Pancreas (tissue), 10 donors: Measurements from ENCODE around the gene PSTPIP2. TPM values are rescaled to one million over a fixed set of nuclear protein-coding genes. Genes with fewer than 3 reads are reported as not detected.
"Not testable (repeated sequence)": the region's sequence is repeated elsewhere in the genome, so short reads cannot be mapped to it uniquely, and the experiment has no call there.

ENCODE experiments used
- ATAC-seq, 4 donors: fragments of 200-7000 bp; cut with Tn5 transposase; one replicate each; pipeline versions ENCODE4 v1.8.0 to v1.9.1; 2020; ENCODE audit warnings: mild to moderate bottlenecking in 4 of 4, moderate library complexity in 4 of 4
- DNase-seq, 6 donors: peaks; one replicate each; pipeline ENCODE4 v3.0.0-alpha.2; 2020
- FAIRE-seq: peaks from 2 replicates; lab custom pipeline; 2012; peaks lifted over from hg19 to GRCh38; lab: Jason Lieb, UNC
- H3K27ac ChIP-seq, 4 donors: fragments of 200-600 bp; sonication (generic); 1 replicate in 3 of 4; 2 replicates in 1 of 4; pipeline versions ENCODE4 v1.5.0 to v1.8.0; 2020
- H3K27me3 ChIP-seq, 4 donors: fragments of 200-600 bp; one replicate each; pipeline ENCODE4 v1.8.0; 2021
- H3K36me3 ChIP-seq, 3 donors: fragments of 200-600 bp; sonication (generic) in 1 of 3; one replicate each; pipeline versions ENCODE4 v1.5.0 to v1.8.0; 2020 to 2021
- H3K4me1 ChIP-seq, 3 donors: fragments of 200-600 bp; one replicate each; pipeline ENCODE4 v1.8.0; 2021
- H3K4me3 ChIP-seq, 4 donors: fragments of 200-600 bp; sonication (generic) in 2 of 4; one replicate each; pipeline versions ENCODE4 v1.5.0 to v1.8.0; 2020 to 2021
- H3K9me3 ChIP-seq, 4 donors: fragments of 200-600 bp; one replicate each; pipeline ENCODE4 v1.8.0; 2021
- CTCF ChIP-seq, 4 donors: fragments of 200-600 bp; sonication (generic) in 3 of 4; IDR thresholded peaks; one replicate each; pipeline versions ENCODE4 v1.5.0 to v1.8.0; 2021; ENCODE audit warnings: antibody characterized with exemption in 4 of 4
- WGBS, 2 donors: extraction: QIAGEN DNeasy Blood & Tissue Kit; methylation state at CpG; one replicate each; pipeline ENCODE4 v1.1.7; 2013; 5-methylcytosine and 5-hydroxymethylcytosine counted together
- intact Hi-C, 3 donors: fragments of 100-400 bp; cut with DNase I; formaldehyde crosslinking; loops; one replicate each; pipeline versions ENCODE4 v1.11.1 to v1.14.2; 2022
- polyA plus RNA-seq, 2 donors: library from polyadenylated mRNA; stranded (reverse); fragments of 200-250 nt; gene quantifications; one replicate each; pipeline ENCODE4 v1.2.3, GENCODE V29; 2013
- total RNA-seq, 6 donors: library from RNA; stranded (reverse); fragmentation: NEBNext Ultra II Directional in 4 of 6; extraction: Animal tissue kit (Norgen Biotek cat#: 25700) in 4 of 6; gene quantifications; one replicate each; pipeline versions ENCODE4 v1.2.1 to v1.2.4, GENCODE V29; 2021 to 2023
- donor health status: healthy with polysubstance abuse.
- donor health status: DM: no; HTN: no; CAD: no; lungs with moderate emphysema.
- donor health status: DM: no; HTN: no; CAD: no.
- donor health status: control.
- donor health status: control.
- donor health status: Bipolar disorder and iron deficiency.
- donor health status: DM: yes; HTN: yes; CAD: no.
- donor health status: DM: no; HTN: no; CAD: no.
- donor health status: DM: no; HTN: no; CAD: no.
- donor health status: DM: yes; HTN: yes; CAD: no.

Gene PSTPIP2
- total and polyA plus RNA-seq, 8 donors: 2.0 to 8.5 (median 2.4) TPM

- H3K36me3 ChIP-seq: no peaks in the 10 kb centered on the region
- H3K4me3 ChIP-seq: no peak overlapping the region
- ATAC-seq (peak; percentile 74 to 93 (median 90)), FAIRE-seq (no peak), DNase-seq (peak in 2 of 6 donors; percentile 29 to 42)
- H3K27me3 ChIP-seq: no peaks in the 10 kb centered on the region
- peak overlapping the region in 2 of 4 donors; percentile 5 to 66 for H3K27ac ChIP-seq
- TF ChIP-seq CTCF (IDR thresholded peaks at IDR 0.05): no peak
- intact Hi-C loops: no loop called here
- H3K4me1 ChIP-seq: peaks cover 3 to 12% (median 8%) of the 10 kb centered on the region in 3 donors
- H3K9me3 ChIP-seq: no peaks in the 10 kb centered on the region
- 58 to 60% methylated on average over 6 of the region's 6 CpGs for WGBS, 2 donors
These were observed 20.2 kb downstream of the PSTPIP2 start for GRCh38 chr18:46051731-46052461.

- ATAC-seq: no peak
- peaks cover 3 to 12% (median 8%) of the 10 kb centered on the region in 3 donors for H3K4me1 ChIP-seq
- intact Hi-C loops: no loop called here
- TF ChIP-seq CTCF (IDR thresholded peaks at IDR 0.05): no peak
- no peaks in the 10 kb centered on the region for H3K9me3 ChIP-seq
- DNase-seq: no peak
- no peak for FAIRE-seq
- H3K36me3 ChIP-seq: no peaks in the 10 kb centered on the region
- no peak overlapping the region for H3K4me3 ChIP-seq
- no peaks in the 10 kb centered on the region for H3K27me3 ChIP-seq
- no peak overlapping the region for H3K27ac ChIP-seq
- 95% methylated on average over 5 of the region's 5 CpGs for WGBS, 2 donors
These were observed 21.8 kb downstream of the PSTPIP2 start for GRCh38 chr18:46050268-46050667.

GRCh38 chr18:46048641-46049040 is 23.4 kb downstream of the PSTPIP2 start:
- no peaks in the 10 kb centered on the region for H3K27me3 ChIP-seq
- DNase-seq (no peak), FAIRE-seq (no peak), ATAC-seq (no peak)
- intact Hi-C loops: no loop called here
- no peaks in the 10 kb centered on the region for H3K36me3 ChIP-seq
- no peak overlapping the region for H3K4me3 ChIP-seq
- H3K4me1 ChIP-seq: peaks cover 3 to 12% (median 8%) of the 10 kb centered on the region in 3 donors
- H3K9me3 ChIP-seq: no peaks in the 10 kb centered on the region
- H3K27ac ChIP-seq: no peak overlapping the region
- TF ChIP-seq CTCF (IDR thresholded peaks at IDR 0.05): no peak
- 90 to 93% methylated on average over 1 of the region's 1 CpG for WGBS, 2 donors

- H3K4me1 ChIP-seq, H3K27ac ChIP-seq, H3K27me3 ChIP-seq, FAIRE-seq, intact Hi-C loops, H3K9me3 ChIP-seq, H3K4me3 ChIP-seq, DNase-seq, ATAC-seq, H3K36me3 ChIP-seq: not testable (repeated sequence)
- 92 to 95% methylated on average over 13 of the region's 13 CpGs for WGBS, 2 donors
These were observed 24.7 kb downstream of the PSTPIP2 start for GRCh38 chr18:46047369-46047768.

- no peaks in the 10 kb centered on the region for H3K9me3 ChIP-seq
- no peaks in the 10 kb centered on the region for H3K36me3 ChIP-seq
- H3K4me1 ChIP-seq: peaks cover 0 to 1% (median 0%) of the 10 kb centered on the region in 3 donors
- no peak overlapping the region for H3K4me3 ChIP-seq
- 93 to 97% methylated on average over 2 of the region's 2 CpGs for WGBS, 2 donors
- DNase-seq: no peak
- intact Hi-C loops: no loop called here
- no peak for FAIRE-seq
- no peak overlapping the region for H3K27ac ChIP-seq
- no peaks in the 10 kb centered on the region for H3K27me3 ChIP-seq
- no peak for ATAC-seq
- TF ChIP-seq CTCF (IDR thresholded peaks at IDR 0.05): no peak
These were observed 25.4 kb downstream of the PSTPIP2 start for GRCh38 chr18:46046688-46047087.
